SK-N-MC (cell line): ENCODE results near the gene KRT36.

Experiments used
- EZH2 ChIP-seq: fragments of 200-600 bp; sonication (generic); IDR thresholded peaks from one replicate; pipeline ENCODE4 v1.6.1; 2017; ENCODE audit warnings: antibody characterized with exemption
- POLR2AphosphoS5 ChIP-seq: IDR thresholded peaks from 2 replicates; pipeline ENCODE4 v1.6.1; 2012; ENCODE audit warnings: mild to moderate bottlenecking, low read depth, low read length, borderline replicate concordance

DNA sequence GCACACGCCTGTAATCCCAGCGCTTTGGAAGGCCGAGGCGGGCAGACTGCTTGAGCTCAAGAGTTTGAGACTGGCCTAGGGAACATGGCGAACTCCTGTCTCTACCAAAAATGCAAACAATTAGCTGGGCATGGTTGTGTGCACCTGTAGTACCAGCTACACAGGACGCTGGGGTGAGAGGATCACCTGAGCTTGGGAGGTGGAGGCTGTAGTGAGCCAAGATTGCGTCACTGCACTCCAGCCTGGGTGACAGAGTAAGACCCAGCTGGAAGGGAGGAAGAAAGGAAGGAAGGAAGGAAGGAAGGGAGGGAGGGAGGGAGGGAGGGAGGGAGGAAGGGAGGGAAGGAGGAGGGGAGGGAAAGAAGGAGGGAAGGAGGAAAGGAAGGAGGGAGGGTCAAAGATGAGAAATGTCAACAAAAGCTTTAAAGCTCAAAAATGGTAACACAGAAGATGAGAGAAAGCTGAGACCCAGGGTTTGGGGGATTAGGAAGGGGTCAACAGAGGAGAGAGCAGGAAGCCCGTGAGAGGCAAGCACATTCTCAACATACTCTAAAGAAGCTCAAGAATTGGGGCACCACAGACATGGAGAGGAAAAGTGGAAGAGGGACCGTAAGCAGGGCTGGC, 43.3 kb upstream of the KRT36 start:
- TF ChIP-seq POLR2AphosphoS5 (no peak), EZH2 (no peak)
